ENCODE results near the gene ICE2. TPM values are rescaled to one million over a fixed set of nuclear protein-coding genes. Genes with fewer than 3 reads are reported as not detected.

ICE2 gene
- total RNA-seq, 2 donors from 2014 or later = 89.4 to 99.7 TPM

- Mint-ChIP-seq H3K27me3 (ENCODE audit: insufficient read depth) (no peaks in the 10 kb centered on the region), H3K4me1 (peaks cover 17% of the 10 kb centered on the region), H3K36me3 (ENCODE audit: low read depth) (no peaks in the 10 kb centered on the region), H3K4me3 (no peak overlapping the region), H3K27ac (no peak overlapping the region), H3K9me3 (no peaks in the 10 kb centered on the region)
- Histone ChIP-seq H3K9me3 (ENCODE audit: control insufficient read depth, low read length) (no peaks in the 10 kb centered on the region), H3K4me3 (ENCODE audit: low read length) (no peak overlapping the region), H3K36me3 (ENCODE audit: control insufficient read depth, insufficient read depth, low read length) (no peaks in the 10 kb centered on the region), H3K27me3 (ENCODE audit: control insufficient read depth, insufficient read depth, low read length, poor library complexity, severe bottlenecking) (no peaks in the 10 kb centered on the region), H3K9ac (ENCODE audit: extremely low read depth, low read length, poor library complexity, severe bottlenecking) (no peak overlapping the region), H3K27ac (ENCODE audit: low read depth, low read length) (no peak overlapping the region), H3K4me1 (ENCODE audit: control insufficient read depth, insufficient read depth, low read length) (peaks cover 1% of the 10 kb centered on the region)
- no peak for DNase-seq
- TF ChIP-seq, protein P1, sequence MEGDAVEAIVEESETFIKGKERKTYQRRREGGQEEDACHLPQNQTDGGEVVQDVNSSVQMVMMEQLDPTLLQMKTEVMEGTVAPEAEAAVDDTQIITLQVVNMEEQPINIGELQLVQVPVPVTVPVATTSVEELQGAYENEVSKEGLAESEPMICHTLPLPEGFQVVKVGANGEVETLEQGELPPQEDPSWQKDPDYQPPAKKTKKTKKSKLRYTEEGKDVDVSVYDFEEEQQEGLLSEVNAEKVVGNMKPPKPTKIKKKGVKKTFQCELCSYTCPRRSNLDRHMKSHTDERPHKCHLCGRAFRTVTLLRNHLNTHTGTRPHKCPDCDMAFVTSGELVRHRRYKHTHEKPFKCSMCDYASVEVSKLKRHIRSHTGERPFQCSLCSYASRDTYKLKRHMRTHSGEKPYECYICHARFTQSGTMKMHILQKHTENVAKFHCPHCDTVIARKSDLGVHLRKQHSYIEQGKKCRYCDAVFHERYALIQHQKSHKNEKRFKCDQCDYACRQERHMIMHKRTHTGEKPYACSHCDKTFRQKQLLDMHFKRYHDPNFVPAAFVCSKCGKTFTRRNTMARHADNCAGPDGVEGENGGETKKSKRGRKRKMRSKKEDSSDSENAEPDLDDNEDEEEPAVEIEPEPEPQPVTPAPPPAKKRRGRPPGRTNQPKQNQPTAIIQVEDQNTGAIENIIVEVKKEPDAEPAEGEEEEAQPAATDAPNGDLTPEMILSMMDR (conservative IDR thresholded peaks at IDR 0.05) = no peak
Observed at GRCh38 chr15:60408463-60408981, 70.4 kb downstream of the ICE2 start.

DNA sequence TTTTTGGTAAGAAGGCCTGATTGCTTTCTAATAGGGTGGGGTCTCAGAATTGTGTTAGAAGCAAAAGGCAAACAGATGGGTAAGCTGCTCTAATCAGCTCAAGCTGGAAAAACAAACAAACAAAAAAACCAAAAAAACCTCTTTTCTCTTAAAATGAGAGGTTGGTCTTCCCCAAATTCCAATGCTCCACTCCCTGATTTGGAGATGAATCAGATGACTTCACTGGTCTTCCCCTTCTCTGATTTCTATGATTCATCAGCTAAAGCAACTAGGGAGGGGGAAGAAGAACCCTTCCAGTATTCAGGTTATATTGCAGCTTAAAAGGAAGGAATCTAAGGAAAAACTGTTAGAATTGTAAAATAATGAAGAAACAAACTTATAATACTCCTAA, 71.5 kb downstream of the ICE2 start:
- Histone ChIP-seq H3K4me3 (ENCODE audit: low read length) (peak overlapping the region; percentile 11), H3K9ac (ENCODE audit: extremely low read depth, low read length, poor library complexity, severe bottlenecking) (no peak overlapping the region), H3K27ac (ENCODE audit: low read depth, low read length) (no peak overlapping the region), H3K4me1 (ENCODE audit: control insufficient read depth, insufficient read depth, low read length) (no peaks in the 10 kb centered on the region), H3K27me3 (ENCODE audit: control insufficient read depth, insufficient read depth, low read length, poor library complexity, severe bottlenecking) (no peaks in the 10 kb centered on the region), H3K36me3 (ENCODE audit: control insufficient read depth, insufficient read depth, low read length) (no peaks in the 10 kb centered on the region), H3K9me3 (ENCODE audit: control insufficient read depth, low read length) (no peaks in the 10 kb centered on the region)
- Mint-ChIP-seq H3K27ac (peak overlapping the region; percentile 24), H3K36me3 (ENCODE audit: low read depth) (no peaks in the 10 kb centered on the region), H3K9me3 (no peaks in the 10 kb centered on the region), H3K4me1 (peaks cover 16% of the 10 kb centered on the region), H3K27me3 (ENCODE audit: insufficient read depth) (peaks cover 1% of the 10 kb centered on the region), H3K4me3 (no peak overlapping the region)
- TF ChIP-seq, protein P1 (conservative IDR thresholded peaks at IDR 0.05) = no peak
- DNase-seq = no peak

GRCh38 chr15:60406513-60407414, 72.2 kb downstream of the ICE2 start:
- Mint-ChIP-seq H3K27me3 (ENCODE audit: insufficient read depth) (peaks cover 1% of the 10 kb centered on the region), H3K4me3 (no peak overlapping the region), H3K27ac (peak overlapping the region; percentile 24), H3K9me3 (no peaks in the 10 kb centered on the region), H3K4me1 (peaks cover 16% of the 10 kb centered on the region), H3K36me3 (ENCODE audit: low read depth) (no peaks in the 10 kb centered on the region)
- 100% methylated on average over 1 of the region's 2 CpGs; no CpG with 5 or more reads in 1 of the 2 experiments for WGBS, 2 experiments (ENCODE audit: insufficient coverage in 1 of 2, insufficient read length in 1 of 2)
- Histone ChIP-seq H3K27me3 (ENCODE audit: control insufficient read depth, insufficient read depth, low read length, poor library complexity, severe bottlenecking) (no peaks in the 10 kb centered on the region), H3K9me3 (ENCODE audit: control insufficient read depth, low read length) (no peaks in the 10 kb centered on the region), H3K27ac (ENCODE audit: low read depth, low read length) (no peak overlapping the region), H3K9ac (ENCODE audit: extremely low read depth, low read length, poor library complexity, severe bottlenecking) (no peak overlapping the region), H3K36me3 (ENCODE audit: control insufficient read depth, insufficient read depth, low read length) (no peaks in the 10 kb centered on the region), H3K4me3 (ENCODE audit: low read length) (peak overlapping the region; percentile 11), H3K4me1 (ENCODE audit: control insufficient read depth, insufficient read depth, low read length) (no peaks in the 10 kb centered on the region)
- TF ChIP-seq, protein P1 (conservative IDR thresholded peaks at IDR 0.05) = no peak
- no peak for DNase-seq

All from endodermal cell (in vitro differentiated cells).